Measurements from ENCODE around the gene FADS3.

The FADS3 gene

GRCh38 chr11:61902313-61902712 is 11.0 kb upstream of the FADS3 start:
- TF ChIP-seq TCF4 (CRISPR knock-in tag; IDR thresholded peaks at IDR 0.05; ENCODE audit: borderline replicate concordance) (no peak), TOX (CRISPR knock-in tag; IDR thresholded peaks at IDR 0.05; ENCODE audit: borderline replicate concordance) (no peak)
- ATAC-seq: no peak

GRCh38 chr11:61901397-61901796 is 10.1 kb upstream of the FADS3 start:
- TF ChIP-seq SNAI2 (CRISPR knock-in tag; IDR thresholded peaks at IDR 0.05): no peak
- TF ChIP-seq, protein P1, sequence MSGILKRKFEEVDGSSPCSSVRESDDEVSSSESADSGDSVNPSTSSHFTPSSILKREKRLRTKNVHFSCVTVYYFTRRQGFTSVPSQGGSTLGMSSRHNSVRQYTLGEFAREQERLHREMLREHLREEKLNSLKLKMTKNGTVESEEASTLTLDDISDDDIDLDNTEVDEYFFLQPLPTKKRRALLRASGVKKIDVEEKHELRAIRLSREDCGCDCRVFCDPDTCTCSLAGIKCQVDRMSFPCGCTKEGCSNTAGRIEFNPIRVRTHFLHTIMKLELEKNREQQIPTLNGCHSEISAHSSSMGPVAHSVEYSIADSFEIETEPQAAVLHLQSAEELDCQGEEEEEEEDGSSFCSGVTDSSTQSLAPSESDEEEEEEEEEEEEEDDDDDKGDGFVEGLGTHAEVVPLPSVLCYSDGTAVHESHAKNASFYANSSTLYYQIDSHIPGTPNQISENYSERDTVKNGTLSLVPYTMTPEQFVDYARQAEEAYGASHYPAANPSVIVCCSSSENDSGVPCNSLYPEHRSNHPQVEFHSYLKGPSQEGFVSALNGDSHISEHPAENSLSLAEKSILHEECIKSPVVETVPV (CRISPR knock-in tag; IDR thresholded peaks at IDR 0.05): no peak
- TF ChIP-seq PATZ1 (CRISPR knock-in tag; IDR thresholded peaks at IDR 0.05; ENCODE audit: borderline replicate concordance): no peak
- no peak for TF ChIP-seq TOX (CRISPR knock-in tag; IDR thresholded peaks at IDR 0.05; ENCODE audit: borderline replicate concordance)
- TF ChIP-seq BACH2 (CRISPR knock-in tag; IDR thresholded peaks at IDR 0.05; ENCODE audit: borderline replicate concordance): no peak
- TF ChIP-seq ZNF565 (CRISPR knock-in tag; conservative IDR thresholded peaks at IDR 0.05; ENCODE audit: low read depth): no peak
- TF ChIP-seq ZNF70 (CRISPR knock-in tag; IDR thresholded peaks at IDR 0.05): no peak
- TF ChIP-seq ARNTL (CRISPR knock-in tag; IDR thresholded peaks at IDR 0.05; ENCODE audit: borderline replicate concordance, low read depth): no peak
- TF ChIP-seq ESRRG (CRISPR knock-in tag; IDR thresholded peaks at IDR 0.05): no peak
- TF ChIP-seq ZFP3 (CRISPR knock-in tag; IDR thresholded peaks at IDR 0.05): no peak
- TF ChIP-seq, protein P2, sequence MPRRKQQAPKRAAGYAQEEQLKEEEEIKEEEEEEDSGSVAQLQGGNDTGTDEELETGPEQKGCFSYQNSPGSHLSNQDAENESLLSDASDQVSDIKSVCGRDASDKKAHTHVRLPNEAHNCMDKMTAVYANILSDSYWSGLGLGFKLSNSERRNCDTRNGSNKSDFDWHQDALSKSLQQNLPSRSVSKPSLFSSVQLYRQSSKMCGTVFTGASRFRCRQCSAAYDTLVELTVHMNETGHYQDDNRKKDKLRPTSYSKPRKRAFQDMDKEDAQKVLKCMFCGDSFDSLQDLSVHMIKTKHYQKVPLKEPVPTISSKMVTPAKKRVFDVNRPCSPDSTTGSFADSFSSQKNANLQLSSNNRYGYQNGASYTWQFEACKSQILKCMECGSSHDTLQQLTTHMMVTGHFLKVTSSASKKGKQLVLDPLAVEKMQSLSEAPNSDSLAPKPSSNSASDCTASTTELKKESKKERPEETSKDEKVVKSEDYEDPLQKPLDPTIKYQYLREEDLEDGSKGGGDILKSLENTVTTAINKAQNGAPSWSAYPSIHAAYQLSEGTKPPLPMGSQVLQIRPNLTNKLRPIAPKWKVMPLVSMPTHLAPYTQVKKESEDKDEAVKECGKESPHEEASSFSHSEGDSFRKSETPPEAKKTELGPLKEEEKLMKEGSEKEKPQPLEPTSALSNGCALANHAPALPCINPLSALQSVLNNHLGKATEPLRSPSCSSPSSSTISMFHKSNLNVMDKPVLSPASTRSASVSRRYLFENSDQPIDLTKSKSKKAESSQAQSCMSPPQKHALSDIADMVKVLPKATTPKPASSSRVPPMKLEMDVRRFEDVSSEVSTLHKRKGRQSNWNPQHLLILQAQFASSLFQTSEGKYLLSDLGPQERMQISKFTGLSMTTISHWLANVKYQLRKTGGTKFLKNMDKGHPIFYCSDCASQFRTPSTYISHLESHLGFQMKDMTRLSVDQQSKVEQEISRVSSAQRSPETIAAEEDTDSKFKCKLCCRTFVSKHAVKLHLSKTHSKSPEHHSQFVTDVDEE (CRISPR knock-in tag; IDR thresholded peaks at IDR 0.05): no peak
- ATAC-seq: no peak

DNA sequence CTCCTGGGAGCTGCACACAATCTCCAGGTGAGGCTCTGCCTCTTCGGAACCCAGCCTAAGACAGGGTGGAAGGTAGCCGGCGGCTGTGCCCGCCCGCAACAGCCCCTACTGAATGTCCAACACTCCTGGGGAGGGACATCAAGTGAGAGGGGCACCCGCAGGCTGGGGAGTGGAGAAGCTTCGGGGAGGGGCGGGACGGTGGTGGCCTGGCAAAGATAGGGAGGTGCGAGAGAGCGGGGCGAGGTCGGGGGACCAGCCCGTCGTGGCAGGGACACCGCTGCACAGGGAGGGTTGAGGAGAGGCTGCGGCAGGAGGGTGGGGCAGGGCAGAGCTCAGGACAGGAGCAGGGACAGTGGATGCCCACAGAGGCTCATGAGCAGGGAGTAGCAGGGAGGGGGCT is 8.9 kb upstream of the FADS3 start:
- TF ChIP-seq, protein P2 (CRISPR knock-in tag; IDR thresholded peaks at IDR 0.05): no peak
- TF ChIP-seq SNAI2 (CRISPR knock-in tag; IDR thresholded peaks at IDR 0.05): no peak
- TF ChIP-seq, protein P3, sequence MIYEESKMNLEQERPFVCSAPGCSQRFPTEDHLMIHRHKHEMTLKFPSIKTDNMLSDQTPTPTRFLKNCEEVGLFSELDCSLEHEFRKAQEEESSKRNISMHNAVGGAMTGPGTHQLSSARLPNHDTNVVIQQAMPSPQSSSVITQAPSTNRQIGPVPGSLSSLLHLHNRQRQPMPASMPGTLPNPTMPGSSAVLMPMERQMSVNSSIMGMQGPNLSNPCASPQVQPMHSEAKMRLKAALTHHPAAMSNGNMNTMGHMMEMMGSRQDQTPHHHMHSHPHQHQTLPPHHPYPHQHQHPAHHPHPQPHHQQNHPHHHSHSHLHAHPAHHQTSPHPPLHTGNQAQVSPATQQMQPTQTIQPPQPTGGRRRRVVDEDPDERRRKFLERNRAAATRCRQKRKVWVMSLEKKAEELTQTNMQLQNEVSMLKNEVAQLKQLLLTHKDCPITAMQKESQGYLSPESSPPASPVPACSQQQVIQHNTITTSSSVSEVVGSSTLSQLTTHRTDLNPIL (CRISPR knock-in tag; IDR thresholded peaks at IDR 0.05; ENCODE audit: low read depth): no peak
- no peak for TF ChIP-seq RARB (CRISPR knock-in tag; IDR thresholded peaks at IDR 0.05)
- no peak for TF ChIP-seq TCF4 (CRISPR knock-in tag; IDR thresholded peaks at IDR 0.05; ENCODE audit: borderline replicate concordance)
- TF ChIP-seq ZC3H10 (CRISPR knock-in tag; IDR thresholded peaks at IDR 0.05): no peak
- no peak for TF ChIP-seq ZFP30 (CRISPR knock-in tag; IDR thresholded peaks at IDR 0.05)
- TF ChIP-seq ZNF565 (CRISPR knock-in tag; conservative IDR thresholded peaks at IDR 0.05; ENCODE audit: low read depth): no peak
- no peak for TF ChIP-seq OSR1 (CRISPR knock-in tag; IDR thresholded peaks at IDR 0.05)
- no peak for TF ChIP-seq ZFP3 (CRISPR knock-in tag; IDR thresholded peaks at IDR 0.05)
- TF ChIP-seq, protein P1 (CRISPR knock-in tag; IDR thresholded peaks at IDR 0.05): no peak
- TF ChIP-seq, protein P4, sequence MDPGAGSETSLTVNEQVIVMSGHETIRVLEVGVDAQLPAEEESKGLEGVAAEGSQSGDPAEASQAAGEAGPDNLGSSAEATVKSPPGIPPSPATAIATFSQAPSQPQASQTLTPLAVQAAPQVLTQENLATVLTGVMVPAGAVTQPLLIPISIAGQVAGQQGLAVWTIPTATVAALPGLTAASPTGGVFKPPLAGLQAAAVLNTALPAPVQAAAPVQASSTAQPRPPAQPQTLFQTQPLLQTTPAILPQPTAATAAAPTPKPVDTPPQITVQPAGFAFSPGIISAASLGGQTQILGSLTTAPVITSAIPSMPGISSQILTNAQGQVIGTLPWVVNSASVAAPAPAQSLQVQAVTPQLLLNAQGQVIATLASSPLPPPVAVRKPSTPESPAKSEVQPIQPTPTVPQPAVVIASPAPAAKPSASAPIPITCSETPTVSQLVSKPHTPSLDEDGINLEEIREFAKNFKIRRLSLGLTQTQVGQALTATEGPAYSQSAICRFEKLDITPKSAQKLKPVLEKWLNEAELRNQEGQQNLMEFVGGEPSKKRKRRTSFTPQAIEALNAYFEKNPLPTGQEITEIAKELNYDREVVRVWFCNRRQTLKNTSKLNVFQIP (CRISPR knock-in tag; IDR thresholded peaks at IDR 0.05; ENCODE audit: borderline replicate concordance, low read depth): no peak
- no peak for TF ChIP-seq GLIS3 (CRISPR knock-in tag; IDR thresholded peaks at IDR 0.05)
- no peak for ATAC-seq
